Mesenchymal stem cell (in vitro differentiated cells and primary cell): ENCODE data around the gene UQCRH.
"Not testable (repeated sequence)": the region's sequence is repeated elsewhere in the genome, so short reads cannot be mapped to it uniquely, and the experiment has no call there.

Source experiments
- DNase-seq: peaks from one replicate; pipeline ENCODE4 v3.0.0-alpha.2; 2013
- H2AFZ ChIP-seq: one replicate; pipeline ENCODE4 v1.6.1; 2013; ENCODE audit warnings: low read depth, mild to moderate bottlenecking, control low read depth, inconsistent platforms, low read length, moderate library complexity
- H2AK5ac ChIP-seq: 2 replicates; pipeline ENCODE4 v1.6.1; 2013; ENCODE audit warnings: low read length, moderate library complexity, mild to moderate bottlenecking, inconsistent platforms; ENCODE audit not compliant: severe bottlenecking
- H2BK120ac ChIP-seq: one replicate; pipeline ENCODE4 v1.6.1; 2013; ENCODE audit warnings: low read depth, mild to moderate bottlenecking, inconsistent platforms, low read length, moderate library complexity
- H2BK12ac ChIP-seq, 2 experiments: one replicate each; pipeline ENCODE4 v1.6.1; 2013; ENCODE audit warnings: inconsistent platforms in 2 of 2, low read length in 2 of 2, mild to moderate bottlenecking in 2 of 2, moderate library complexity in 2 of 2, control low read depth in 1 of 2
- H2BK15ac ChIP-seq: one replicate; pipeline ENCODE4 v1.6.1; 2013; ENCODE audit warnings: mild to moderate bottlenecking, low read depth, inconsistent platforms; ENCODE audit not compliant: poor library complexity, severe bottlenecking
- H2BK5ac ChIP-seq: 2 replicates; pipeline ENCODE4 v1.6.1; 2013; ENCODE audit warnings: low read depth, mild to moderate bottlenecking, low read length, control low read depth, inconsistent platforms; ENCODE audit not compliant: poor library complexity, severe bottlenecking
- H3K14ac ChIP-seq, 2 experiments: one replicate each; pipeline ENCODE4 v1.6.1; 2013; ENCODE audit warnings: inconsistent platforms in 2 of 2, low read length in 2 of 2, control low read depth in 1 of 2, mild to moderate bottlenecking in 1 of 2, moderate library complexity in 1 of 2
- H3K18ac ChIP-seq, 2 experiments: one replicate each; pipeline ENCODE4 v1.6.1; 2013; ENCODE audit warnings: inconsistent platforms in 2 of 2, low read length in 2 of 2, control low read depth in 1 of 2, low read depth in 1 of 2, mild to moderate bottlenecking in 1 of 2
- H3K23ac ChIP-seq, 2 experiments: one replicate each; pipeline ENCODE4 v1.6.1; 2013; ENCODE audit warnings: inconsistent platforms in 2 of 2, low read length in 2 of 2, mild to moderate bottlenecking in 2 of 2, moderate library complexity in 2 of 2, control low read depth in 1 of 2
- H3K27ac ChIP-seq: 2 replicates; pipeline ENCODE4 v1.5.1; 2013; ENCODE audit warnings: mild to moderate bottlenecking, moderate library complexity, low read length, control low read depth, inconsistent platforms; ENCODE audit not compliant: poor library complexity, severe bottlenecking
- H3K27me3 ChIP-seq, 2 experiments: 2 replicates each; pipeline versions ENCODE4 v1.6.1 to v1.7.0; 2013; ENCODE audit warnings: low read length in 2 of 2, mild to moderate bottlenecking in 2 of 2, moderate library complexity in 2 of 2, control low read depth in 1 of 2, inconsistent platforms in 1 of 2; ENCODE audit not compliant: control insufficient read depth in 1 of 2, insufficient read depth in 1 of 2
- H3K36me3 ChIP-seq, 2 experiments: 2 replicates each; pipeline versions ENCODE4 v1.6.1 to v1.7.0; 2013; ENCODE audit warnings: low read length in 2 of 2, control low read depth in 1 of 2, inconsistent platforms in 1 of 2, low read depth in 1 of 2, mild to moderate bottlenecking in 1 of 2; ENCODE audit not compliant: insufficient read depth in 2 of 2, control insufficient read depth in 1 of 2
- H3K4ac ChIP-seq, 2 experiments: one replicate each; pipeline ENCODE4 v1.6.1; 2013; ENCODE audit warnings: inconsistent platforms in 2 of 2, low read length in 2 of 2, mild to moderate bottlenecking in 2 of 2, moderate library complexity in 2 of 2, control low read depth in 1 of 2, low read depth in 1 of 2
- H3K4me1 ChIP-seq: 2 replicates; pipeline ENCODE4 v1.6.1; 2013; ENCODE audit warnings: low read depth, low read length, control low read depth; ENCODE audit not compliant: control insufficient read depth, insufficient read depth
- H3K4me2 ChIP-seq: 2 replicates; pipeline ENCODE4 v1.6.1; 2013; ENCODE audit warnings: low read length, mild to moderate bottlenecking, inconsistent platforms; ENCODE audit not compliant: poor library complexity, severe bottlenecking
- H3K4me3 ChIP-seq, 2 experiments: 2 replicates each; pipeline versions ENCODE4 v1.5.1 to v1.7.0; 2013; ENCODE audit warnings: low read length in 2 of 2, mild to moderate bottlenecking in 2 of 2, control low read depth in 1 of 2, low read depth in 1 of 2; ENCODE audit not compliant: insufficient read depth in 1 of 2
- H3K79me1 ChIP-seq: replicated peaks from 2 replicates; pipeline ENCODE4 v1.6.1; 2013; ENCODE audit warnings: mild to moderate bottlenecking, control low read depth, low read length, inconsistent platforms; ENCODE audit not compliant: poor library complexity, severe bottlenecking
- H3K9ac ChIP-seq: 2 replicates; pipeline ENCODE4 v1.7.0; 2013; ENCODE audit warnings: mild to moderate bottlenecking, low read length, moderate library complexity
- H3K9me3 ChIP-seq: 2 replicates; pipeline ENCODE4 v1.7.0; 2013; ENCODE audit warnings: mild to moderate bottlenecking, low read length; ENCODE audit not compliant: control insufficient read depth
- H4K8ac ChIP-seq: one replicate; pipeline ENCODE4 v1.6.1; 2013; ENCODE audit warnings: inconsistent platforms, mild to moderate bottlenecking, low read length, moderate library complexity
- H4K91ac ChIP-seq: one replicate; pipeline ENCODE4 v1.6.1; 2013; ENCODE audit warnings: mild to moderate bottlenecking, low read length, inconsistent platforms
- WGBS: methylation state at CpG from one replicate; pipeline ENCODE4 v1.1.7; 2013; ENCODE audit warnings: mixed read lengths; 5-methylcytosine and 5-hydroxymethylcytosine counted together

The UQCRH gene

GRCh38 chr1:46333300-46334029 lies 30.0 kb downstream of the UQCRH start:
- H3K9me3 ChIP-seq = no peaks in the 10 kb centered on the region
- no peak overlapping the region for H3K4me3 ChIP-seq
- no peak overlapping the region for H2AFZ ChIP-seq
- H3K9ac ChIP-seq = no peak overlapping the region
- H2BK15ac ChIP-seq = no peak overlapping the region
- no peaks in the 10 kb centered on the region for H3K36me3 ChIP-seq
- no peak overlapping the region for H3K4ac ChIP-seq
- H4K8ac ChIP-seq = peak overlapping the region; percentile 69
- no peak overlapping the region for H3K14ac ChIP-seq
- no peak overlapping the region for H2BK120ac ChIP-seq
- peaks cover 6% of the 10 kb centered on the region for H3K4me1 ChIP-seq
- H3K27ac ChIP-seq = peak overlapping the region; percentile 72
- H3K18ac ChIP-seq = peak overlapping the region in 1 of 2 experiments; percentile 3
- H3K4me2 ChIP-seq = no peak overlapping the region
- H4K91ac ChIP-seq = no peak overlapping the region
- H2BK5ac ChIP-seq = no peak overlapping the region
- peak; percentile 59 for DNase-seq
- no peak overlapping the region for H3K23ac ChIP-seq
- no peaks in the 10 kb centered on the region for H3K27me3 ChIP-seq
- 87% methylated on average over 9 of the region's 9 CpGs for WGBS
- no peak overlapping the region for H2BK12ac ChIP-seq
- H3K79me1 ChIP-seq = peaks cover 4% of the 10 kb centered on the region
- peak overlapping the region; percentile 91 for H2AK5ac ChIP-seq

GRCh38 chr1:46334030-46334384 lies 30.5 kb downstream of the UQCRH start:
- Histone ChIP-seq H3K4me1 (peaks cover 6% of the 10 kb centered on the region), H3K4me2 (no peak overlapping the region), H3K36me3 (no peaks in the 10 kb centered on the region), H2BK12ac (no peak overlapping the region), H3K14ac (no peak overlapping the region), H4K8ac (peak overlapping the region; percentile 69), H3K4ac (no peak overlapping the region), H3K9ac (no peak overlapping the region), H3K9me3 (no peaks in the 10 kb centered on the region), H2BK5ac (no peak overlapping the region), H3K27ac (no peak overlapping the region), H3K79me1 (peaks cover 3% of the 10 kb centered on the region), H2AK5ac (peak overlapping the region; percentile 51), H3K4me3 (no peak overlapping the region), H2BK15ac (no peak overlapping the region), H2BK120ac (no peak overlapping the region), H3K27me3 (no peaks in the 10 kb centered on the region), H3K18ac (no peak overlapping the region), H2AFZ (no peak overlapping the region), H4K91ac (no peak overlapping the region), H3K23ac (no peak overlapping the region)
- WGBS = 83% methylated on average over 2 of the region's 2 CpGs
- DNase-seq = no peak

- H3K27me3 ChIP-seq = no peaks in the 10 kb centered on the region
- H3K4me2 ChIP-seq = no peak overlapping the region
- no peak overlapping the region for H2BK12ac ChIP-seq
- no peak overlapping the region for H2AK5ac ChIP-seq
- no peak overlapping the region for H3K18ac ChIP-seq
- H2BK15ac ChIP-seq = no peak overlapping the region
- no peak overlapping the region for H3K4me3 ChIP-seq
- WGBS = no CpG with 5 or more reads among the region's 3 CpGs
- H3K9ac ChIP-seq = no peak overlapping the region
- H3K36me3 ChIP-seq = no peaks in the 10 kb centered on the region
- H3K23ac ChIP-seq = no peak overlapping the region
- H2BK5ac ChIP-seq = no peak overlapping the region
- H4K8ac ChIP-seq = no peak overlapping the region
- peaks cover 4% of the 10 kb centered on the region for H3K4me1 ChIP-seq
- H3K4ac ChIP-seq = no peak overlapping the region
- peaks cover 2% of the 10 kb centered on the region for H3K79me1 ChIP-seq
- H2BK120ac ChIP-seq = no peak overlapping the region
- no peak overlapping the region for H4K91ac ChIP-seq
- no peak overlapping the region for H3K27ac ChIP-seq
- H3K9me3 ChIP-seq = no peaks in the 10 kb centered on the region
- H2AFZ ChIP-seq = no peak overlapping the region
- no peak for DNase-seq
- H3K14ac ChIP-seq = no peak overlapping the region
Measured at GRCh38 chr1:46335081-46335480, 31.6 kb downstream of the UQCRH start.

- not testable (repeated sequence) for H4K8ac ChIP-seq, H3K36me3 ChIP-seq, H3K9ac ChIP-seq, H3K18ac ChIP-seq, H3K4ac ChIP-seq, H3K23ac ChIP-seq, H2BK12ac ChIP-seq, H3K4me2 ChIP-seq, H3K14ac ChIP-seq, H2BK5ac ChIP-seq, H3K27me3 ChIP-seq, H2AFZ ChIP-seq, H2AK5ac ChIP-seq, H3K4me3 ChIP-seq, H2BK120ac ChIP-seq, H3K27ac ChIP-seq, H3K9me3 ChIP-seq, H4K91ac ChIP-seq, H2BK15ac ChIP-seq, DNase-seq
- peaks cover 14% of the 10 kb centered on the region for H3K4me1 ChIP-seq
- H3K79me1 ChIP-seq = peaks cover 10% of the 10 kb centered on the region
- WGBS = 100% methylated on average over 1 of the region's 14 CpGs
Measured at GRCh38 chr1:46337409-46337808, 33.9 kb downstream of the UQCRH start.
